PC-3 (cell line): Measurements from ENCODE around the gene TAF1C. TPM values are rescaled to one million over a fixed set of nuclear protein-coding genes. Genes with fewer than 3 reads are reported as not detected.
A peak's percentile ranks its signal among the peaks of the same experiment; 100 is the strongest.

ENCODE experiments used
- ATAC-seq: fragments of 200-7000 bp; cut with Tn5 transposase; 2 replicates; pipeline ENCODE4 v1.9.1; 2020; ENCODE audit warnings: mild to moderate bottlenecking, moderate library complexity
- BruUV-seq: library from RNA; stranded (reverse); fragments of 400-500 nt; replicated peaks from 2 replicates; lab custom pipeline; 2021; lab: Mats Ljungman, UMichigan
- CTCF ChIA-PET: fragments of 300-600 bp; sonication (Branson Sonifier 250); formaldehyde crosslinking; loops from one replicate; lab custom pipeline; 2022; ENCODE audit warnings: antibody characterized with exemption; lab: Charles Lee
- POLR2A ChIA-PET: fragments of 300-600 bp; sonication (Branson Sonifier 250); formaldehyde crosslinking; loops from one replicate; lab custom pipeline; 2022; ENCODE audit warnings: antibody characterized with exemption; ENCODE audit not compliant: unreplicated experiment; lab: Charles Lee
- DNase-seq: peaks from one replicate; pipeline ENCODE4 v3.0.0-alpha.2; 2015
- H2AFZ ChIP-seq: fragments of 300-600 bp; sonication (generic); 2 replicates; pipeline ENCODE4 v1.6.0; 2016; ENCODE audit warnings: antibody characterized with exemption, low read length
- H3F3A ChIP-seq: fragments of 300-600 bp; sonication (generic); one replicate; pipeline ENCODE4 v1.6.0; 2017; ENCODE audit warnings: antibody characterized with exemption, low read length, control low read depth, mild to moderate bottlenecking; ENCODE audit not compliant: unreplicated experiment
- H3K27ac ChIP-seq: fragments of 300-600 bp; sonication (generic); 2 replicates; pipeline ENCODE4 v1.5.1; 2016; ENCODE audit warnings: mild to moderate bottlenecking, low read length
- H3K27me3 ChIP-seq: fragments of 300-600 bp; sonication (generic); 2 replicates; pipeline ENCODE4 v1.6.1; 2016; ENCODE audit warnings: low read length, mixed read lengths
- H3K36me3 ChIP-seq: fragments of 300-600 bp; sonication (generic); 2 replicates; pipeline ENCODE4 v1.6.1; 2016; ENCODE audit warnings: low read depth, mixed run types, low read length, mixed read lengths
- H3K4me1 ChIP-seq: fragments of 300-600 bp; sonication (generic); 2 replicates; pipeline ENCODE4 v1.5.1; 2016; ENCODE audit warnings: low read length; ENCODE audit not compliant: insufficient read depth
- H3K4me2 ChIP-seq: fragments of 300-600 bp; sonication (generic); 2 replicates; pipeline ENCODE4 v1.6.0; 2016; ENCODE audit warnings: low read length
- H3K4me3 ChIP-seq: fragments of 300-600 bp; sonication (generic); 2 replicates; pipeline ENCODE4 v1.5.1; 2016; ENCODE audit warnings: mild to moderate bottlenecking, low read length, mixed read lengths
- H3K79me2 ChIP-seq: fragments of 300-600 bp; sonication (generic); 2 replicates; pipeline ENCODE4 v1.6.1; 2017; ENCODE audit warnings: low read length, mixed read lengths
- H3K9ac ChIP-seq: fragments of 300-600 bp; sonication (generic); 2 replicates; pipeline ENCODE4 v1.6.0; 2016; ENCODE audit warnings: mild to moderate bottlenecking, low read length
- H3K9me2 ChIP-seq: fragments of 300-600 bp; sonication (generic); replicated peaks from 2 replicates; pipeline ENCODE4 v1.6.1; 2016; ENCODE audit warnings: mixed run types, low read length, mixed read lengths
- H3K9me3 ChIP-seq: fragments of 300-600 bp; sonication (generic); 2 replicates; pipeline ENCODE4 v1.6.1; 2016; ENCODE audit warnings: low read length, mixed read lengths
- H4K20me1 ChIP-seq: fragments of 300-600 bp; sonication (generic); 2 replicates; pipeline ENCODE4 v1.6.1; 2016; ENCODE audit warnings: low read length, mixed read lengths
- EZH2 ChIP-seq: fragments of 300-600 bp; sonication (generic); IDR thresholded peaks from one replicate; pipeline ENCODE4 v1.6.1; 2017; ENCODE audit warnings: antibody characterized with exemption, mild to moderate bottlenecking, low read length; ENCODE audit not compliant: unreplicated experiment
- EZH2phosphoT487 ChIP-seq: fragments of 300-600 bp; sonication (generic); IDR thresholded peaks from 2 replicates; pipeline ENCODE4 v1.6.1; 2018; ENCODE audit warnings: mild to moderate bottlenecking, antibody characterized with exemption, low read length, borderline replicate concordance
- intact Hi-C: fragments of 100-400 bp; cut with micrococcal nuclease; formaldehyde crosslinking; loops from 2 replicates; pipeline ENCODE4 v1.9.0; 2023
- total RNA-seq: library from RNA; depleted of rRNA; stranded (reverse); fragments of >200 nt; gene quantifications from 2 replicates; pipeline ENCODE4 v1.2.3, GENCODE V29; 2014
- TF ChIP-seq, protein P1 (sequence below): fragments of 300-600 bp; sonication (generic); conservative IDR thresholded peaks from 2 replicates; pipeline ENCODE4 v1.5.1; 2017; ENCODE audit warnings: antibody characterized with exemption, low read depth, mild to moderate bottlenecking, low read length

Gene TAF1C
- total RNA-seq, 1 experiment from 2014 or later: 21.8 TPM

DNA sequence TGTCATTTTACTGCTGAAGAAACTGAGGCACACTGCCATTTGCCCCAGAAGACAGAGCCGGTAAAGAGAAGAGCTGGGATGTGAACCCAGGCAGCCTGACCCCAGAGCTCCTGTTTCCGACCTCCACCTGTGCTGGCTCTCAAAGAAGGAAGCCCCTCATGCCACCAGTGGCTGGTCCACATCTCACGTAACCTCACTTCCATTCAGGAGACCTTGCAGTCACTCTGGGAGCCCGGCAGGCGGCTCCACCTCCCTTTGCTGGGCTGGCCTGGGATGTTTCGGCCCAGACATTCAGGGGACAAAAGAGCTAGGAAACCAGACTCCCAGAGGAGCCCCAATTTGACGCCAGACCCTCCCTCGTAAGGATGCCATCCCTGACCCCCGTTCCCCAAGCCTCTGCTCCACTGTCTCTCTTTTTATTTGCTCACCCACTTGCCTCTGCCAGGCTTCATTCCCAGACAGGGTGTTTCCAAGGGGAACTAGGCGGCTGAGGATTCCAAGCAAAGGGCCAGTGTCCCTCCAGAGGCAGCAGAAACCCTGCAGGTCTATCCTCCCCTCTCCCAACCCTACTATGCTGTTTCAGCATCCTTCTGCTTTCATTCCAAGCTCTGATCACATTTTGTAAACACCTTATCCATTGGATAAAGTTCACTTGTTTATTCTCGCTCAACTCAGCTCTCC, 2.8 kb downstream of the TAF1C start:
- no peak overlapping the region for H3K4me3 ChIP-seq
- no peaks in the 10 kb centered on the region for H3K9me2 ChIP-seq
- no peaks in the 10 kb centered on the region; the same call in 1 of the 2 replicates for H3K36me3 ChIP-seq
- H3K79me2 ChIP-seq: peaks cover 28% of the 10 kb centered on the region
- H3K4me1 ChIP-seq: no peaks in the 10 kb centered on the region
- H3K9ac ChIP-seq: no peak overlapping the region
- ATAC-seq: no peak
- no peak overlapping the region for H3K27ac ChIP-seq
- no peak overlapping the region for H3K4me2 ChIP-seq
- H4K20me1 ChIP-seq: no peaks in the 10 kb centered on the region
- no peak for DNase-seq
- ChIA-PET CTCF (interaction anchor here (0.7 kb wide), 1 partner anchor 253 kb away, joined by 3 read pairs; no protein-coding TSS in a partner anchor), POLR2A (no interaction called here)
- H2AFZ ChIP-seq: no peak overlapping the region
- intact Hi-C loops: no loop called here
- H3K9me3 ChIP-seq: no peaks in the 10 kb centered on the region
- H3K27me3 ChIP-seq: no peaks in the 10 kb centered on the region
- H3F3A ChIP-seq: no peaks in the 10 kb centered on the region
- no TSS peak for BruUV-seq
- TF ChIP-seq, protein P1, sequence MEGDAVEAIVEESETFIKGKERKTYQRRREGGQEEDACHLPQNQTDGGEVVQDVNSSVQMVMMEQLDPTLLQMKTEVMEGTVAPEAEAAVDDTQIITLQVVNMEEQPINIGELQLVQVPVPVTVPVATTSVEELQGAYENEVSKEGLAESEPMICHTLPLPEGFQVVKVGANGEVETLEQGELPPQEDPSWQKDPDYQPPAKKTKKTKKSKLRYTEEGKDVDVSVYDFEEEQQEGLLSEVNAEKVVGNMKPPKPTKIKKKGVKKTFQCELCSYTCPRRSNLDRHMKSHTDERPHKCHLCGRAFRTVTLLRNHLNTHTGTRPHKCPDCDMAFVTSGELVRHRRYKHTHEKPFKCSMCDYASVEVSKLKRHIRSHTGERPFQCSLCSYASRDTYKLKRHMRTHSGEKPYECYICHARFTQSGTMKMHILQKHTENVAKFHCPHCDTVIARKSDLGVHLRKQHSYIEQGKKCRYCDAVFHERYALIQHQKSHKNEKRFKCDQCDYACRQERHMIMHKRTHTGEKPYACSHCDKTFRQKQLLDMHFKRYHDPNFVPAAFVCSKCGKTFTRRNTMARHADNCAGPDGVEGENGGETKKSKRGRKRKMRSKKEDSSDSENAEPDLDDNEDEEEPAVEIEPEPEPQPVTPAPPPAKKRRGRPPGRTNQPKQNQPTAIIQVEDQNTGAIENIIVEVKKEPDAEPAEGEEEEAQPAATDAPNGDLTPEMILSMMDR: 0 out of 2 replicates have a peak, but pooled peaks have one; percentile 27
- TF ChIP-seq EZH2: no peak
- no peak for TF ChIP-seq EZH2phosphoT487

DNA sequence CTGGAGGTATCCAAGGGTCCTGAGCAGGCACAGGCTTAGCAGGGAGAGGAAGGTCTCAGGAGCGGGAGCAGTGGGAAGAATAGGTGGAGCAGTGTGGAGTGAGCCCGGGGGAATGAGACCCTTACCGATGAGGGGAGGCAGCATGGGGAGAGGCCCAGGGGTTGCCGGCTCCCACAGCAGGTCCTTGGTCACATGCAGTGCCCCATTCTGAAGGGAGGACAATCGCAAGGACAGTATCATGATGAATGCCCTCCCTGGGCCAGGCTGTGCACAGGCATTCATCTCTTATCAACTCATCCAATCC, 3.3 kb downstream of the TAF1C start:
- Histone ChIP-seq H3K4me1 (no peaks in the 10 kb centered on the region), H3K4me3 (no peak overlapping the region), H3K9ac (no peak overlapping the region), H4K20me1 (no peaks in the 10 kb centered on the region), H3F3A (no peaks in the 10 kb centered on the region), H3K9me3 (no peaks in the 10 kb centered on the region), H3K9me2 (no peaks in the 10 kb centered on the region), H3K27me3 (no peaks in the 10 kb centered on the region), H3K4me2 (no peak overlapping the region), H3K27ac (no peak overlapping the region), H3K79me2 (peaks cover 28% of the 10 kb centered on the region), H2AFZ (no peak overlapping the region), H3K36me3 (no peaks in the 10 kb centered on the region; the same call in 1 of the 2 replicates)
- no peak for TF ChIP-seq EZH2phosphoT487
- TF ChIP-seq, protein P1: no peak
- no peak for TF ChIP-seq EZH2
- CTCF ChIA-PET: interaction anchor here (0.7 kb wide), 1 partner anchor 254 kb away, joined by 3 read pairs; no protein-coding TSS in a partner anchor
- no peak for DNase-seq
- intact Hi-C loops: no loop called here
- ATAC-seq: no peak
- POLR2A ChIA-PET: no interaction called here
- no TSS peak for BruUV-seq
